ENCODE results near the gene PSMC2.

Gene PSMC2

GRCh38 chr7:103347507-103348267, at the start of gene PSMC2:
Gene PSMC2, plus strand, starts transcription at chr7:103347643. Its CDS starts 69 bp downstream, at chr7:103347712.
- peak; percentile 68 for DNase-seq (ENCODE audit: low read depth)

GRCh38 chr7:103297837-103298179, 49.6 kb upstream of the PSMC2 start:
- no peak for DNase-seq (ENCODE audit: low read depth)

GRCh38 chr7:103299660-103300059, 47.8 kb upstream of the PSMC2 start:
- DNase-seq (ENCODE audit: low read depth): no peak

- DNase-seq (ENCODE audit: low read depth): no peak
Observed at GRCh38 chr7:103301441-103301840, 46.0 kb upstream of the PSMC2 start.

- no peak for DNase-seq (ENCODE audit: low read depth)
Observed at GRCh38 chr7:103307503-103308231, 39.8 kb upstream of the PSMC2 start.

GRCh38 chr7:103314852-103315251, 32.6 kb upstream of the PSMC2 start:
- no peak for DNase-seq (ENCODE audit: low read depth)

GRCh38 chr7:103316380-103316941, 31.0 kb upstream of the PSMC2 start:
- DNase-seq (ENCODE audit: low read depth): no peak

GRCh38 chr7:103317009-103317408, 30.4 kb upstream of the PSMC2 start:
- no peak for DNase-seq (ENCODE audit: low read depth)

- DNase-seq (ENCODE audit: low read depth): no peak
Observed at GRCh38 chr7:103325744-103326143, 21.7 kb upstream of the PSMC2 start.

- DNase-seq (ENCODE audit: low read depth): no peak
Observed at GRCh38 chr7:103336761-103337160, 10.7 kb upstream of the PSMC2 start.

GRCh38 chr7:103338864-103339263, 8.6 kb upstream of the PSMC2 start:
- DNase-seq (ENCODE audit: low read depth): no peak

GRCh38 chr7:103341466-103341865, 6.0 kb upstream of the PSMC2 start:
- DNase-seq (ENCODE audit: low read depth): no peak

- no peak for DNase-seq (ENCODE audit: low read depth)
Observed at GRCh38 chr7:103343332-103343731, 4.1 kb upstream of the PSMC2 start.

- DNase-seq (ENCODE audit: low read depth): no peak
Observed at GRCh38 chr7:103343758-103344452, 3.5 kb upstream of the PSMC2 start.

GRCh38 chr7:103344453-103345149, 2.8 kb upstream of the PSMC2 start, which contains the start of gene DNAJC2:
Gene DNAJC2, minus strand, starts transcription at chr7:103344767. Its CDS starts 145 bp downstream, at chr7:103344622.
- peak; percentile 71 for DNase-seq (ENCODE audit: low read depth)

- no peak for DNase-seq (ENCODE audit: low read depth)
Observed at GRCh38 chr7:103346396-103346795, 1.0 kb upstream of the PSMC2 start.

GRCh38 chr7:103348452-103348851, 1.0 kb downstream of the PSMC2 start:
- no peak for DNase-seq (ENCODE audit: low read depth)

GRCh38 chr7:103348959-103349358, 1.5 kb downstream of the PSMC2 start:
- DNase-seq (ENCODE audit: low read depth): no peak

- DNase-seq (ENCODE audit: low read depth): no peak
Observed at GRCh38 chr7:103349805-103350204, 2.4 kb downstream of the PSMC2 start.

GRCh38 chr7:103369432-103369831, 22.0 kb downstream of the PSMC2 start:
- no peak for DNase-seq (ENCODE audit: low read depth)

- DNase-seq (ENCODE audit: low read depth): no peak
Observed at GRCh38 chr7:103373866-103374643, 26.6 kb downstream of the PSMC2 start.
